Stimulated activated CD4-positive, alpha-beta T cell treated with anti-CD3 and anti-CD28 coated beads, Interleukin-2, amount 100 ng/mL, for 24 hours (primary cell): ENCODE data around the gene ADARB1.

ENCODE experiments used
- DNase-seq, 2 donors: peaks; one replicate each; pipeline ENCODE4 v3.0.0-alpha.2; 2020

ADARB1 gene

GRCh38 chr21:45154511-45155508, 80.4 kb downstream of the ADARB1 start:
- DNase-seq = peak in 1 of 2 donors; percentile 24

GRCh38 chr21:45155910-45156309, 81.5 kb downstream of the ADARB1 start:
- DNase-seq = no peak

- no peak for DNase-seq
Observed at GRCh38 chr21:45156459-45156858, 82.1 kb downstream of the ADARB1 start.

DNA sequence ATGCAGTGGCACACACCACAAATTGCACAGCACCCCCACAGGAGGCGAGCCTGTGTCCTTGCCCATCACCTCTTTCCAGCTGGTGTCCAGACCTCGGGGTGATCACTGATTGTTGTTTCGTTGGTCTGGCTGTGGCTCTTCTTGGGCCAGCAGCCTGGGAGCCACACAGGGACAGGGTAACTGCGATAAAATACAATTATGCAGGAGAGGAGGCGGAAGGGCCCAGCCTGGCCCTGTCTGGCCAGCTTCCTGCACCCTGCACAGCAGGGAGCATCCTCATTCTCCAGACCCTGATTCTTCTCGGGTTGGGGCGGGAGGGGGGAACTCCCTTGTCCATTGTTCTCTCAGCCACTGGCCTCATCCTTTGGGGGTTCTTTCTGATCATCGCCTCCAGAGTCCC, 83.6 kb downstream of the ADARB1 start:
- no peak for DNase-seq

- no peak for DNase-seq
Observed at GRCh38 chr21:45158491-45159423, 84.4 kb downstream of the ADARB1 start.

- no peak for DNase-seq
Observed at GRCh38 chr21:45160198-45160597, 85.8 kb downstream of the ADARB1 start.

GRCh38 chr21:45161038-45161945, 86.9 kb downstream of the ADARB1 start:
- DNase-seq = no peak

DNA sequence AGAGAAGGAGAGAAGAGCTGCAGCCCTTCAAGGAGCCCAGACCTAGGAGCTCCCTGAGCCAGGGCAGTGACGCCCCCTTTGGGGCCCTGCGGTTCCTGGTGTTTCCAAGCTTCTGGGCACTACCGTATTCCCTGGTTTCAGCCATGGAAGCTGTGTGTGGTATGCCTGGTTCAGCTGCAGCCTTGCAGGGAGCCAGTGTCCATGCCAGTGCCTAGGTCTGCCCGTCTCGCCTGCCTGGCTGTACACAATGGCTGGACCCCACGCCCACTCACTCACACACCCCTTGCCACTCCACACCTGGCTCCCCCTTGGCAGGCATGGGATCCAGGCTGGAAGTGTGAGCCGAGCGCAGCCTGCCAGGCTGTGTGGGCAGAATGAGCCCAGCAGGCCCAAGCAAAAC, 87.7 kb downstream of the ADARB1 start:
- DNase-seq = no peak

GRCh38 chr21:45162809-45163208, 88.4 kb downstream of the ADARB1 start:
- DNase-seq = no peak

GRCh38 chr21:45163413-45164123, 89.2 kb downstream of the ADARB1 start:
- no peak for DNase-seq

GRCh38 chr21:45164124-45164511, 89.7 kb downstream of the ADARB1 start:
- no peak for DNase-seq

DNA sequence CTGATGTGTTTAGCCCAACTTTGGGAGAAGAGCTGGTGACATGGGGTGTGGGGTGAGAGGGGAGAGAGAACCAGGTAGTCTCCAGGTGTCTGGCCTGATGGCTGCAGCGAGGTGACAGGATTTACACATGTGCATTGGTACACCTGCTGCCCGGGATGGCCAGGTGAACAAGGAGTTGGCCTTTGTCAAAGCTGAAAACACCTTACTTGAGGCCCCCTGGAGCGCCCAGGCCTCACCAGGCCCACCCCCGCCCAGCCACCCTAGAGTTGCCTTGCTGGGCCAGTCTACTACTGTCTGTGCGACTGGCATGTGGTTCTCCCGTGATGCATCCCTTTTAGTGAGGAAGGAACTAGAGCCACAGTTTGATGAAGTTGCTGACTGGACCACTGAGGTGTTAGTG, 90.5 kb downstream of the ADARB1 start:
- no peak for DNase-seq

DNA sequence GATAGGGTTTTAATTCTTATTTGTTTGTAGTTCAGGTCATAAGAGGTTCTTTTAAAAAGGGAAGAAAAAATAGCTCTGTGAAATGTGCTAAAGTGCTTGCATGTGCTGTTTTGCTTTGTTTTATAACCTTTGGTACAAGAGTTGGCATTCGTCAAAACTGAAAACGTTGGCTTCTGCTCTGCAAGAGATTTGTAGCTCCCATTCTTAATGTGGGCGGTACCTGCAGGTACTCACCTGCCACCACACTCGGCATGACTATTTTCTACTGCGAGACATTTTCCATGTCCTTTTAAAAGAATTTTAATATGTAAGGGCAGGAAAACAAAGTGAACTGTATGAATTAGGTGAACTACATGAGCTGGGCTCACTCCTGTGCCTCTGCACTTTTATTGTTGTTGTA, 92.6 kb downstream of the ADARB1 start:
- no peak for DNase-seq

DNA sequence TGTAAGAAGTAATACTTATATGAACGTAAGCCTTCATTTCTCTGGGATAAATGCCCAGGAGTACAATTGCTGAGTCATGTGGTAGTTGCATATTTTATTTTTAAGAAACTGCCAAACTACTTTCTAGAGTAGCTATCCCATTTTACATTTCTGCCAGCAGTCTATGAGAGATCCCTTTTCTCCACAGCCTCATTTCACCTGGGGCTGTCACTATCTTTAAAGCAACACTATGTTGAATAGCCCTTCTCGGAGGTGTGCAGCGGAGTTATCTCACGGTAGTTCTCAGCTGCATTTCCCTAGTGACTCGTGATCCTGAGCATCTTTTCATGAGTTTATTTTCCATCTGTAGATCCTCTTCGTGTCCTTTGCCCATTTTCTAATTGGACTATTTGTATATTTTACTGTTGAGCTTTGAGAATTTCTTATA, 93.4 kb downstream of the ADARB1 start:
- DNase-seq = no peak

DNA sequence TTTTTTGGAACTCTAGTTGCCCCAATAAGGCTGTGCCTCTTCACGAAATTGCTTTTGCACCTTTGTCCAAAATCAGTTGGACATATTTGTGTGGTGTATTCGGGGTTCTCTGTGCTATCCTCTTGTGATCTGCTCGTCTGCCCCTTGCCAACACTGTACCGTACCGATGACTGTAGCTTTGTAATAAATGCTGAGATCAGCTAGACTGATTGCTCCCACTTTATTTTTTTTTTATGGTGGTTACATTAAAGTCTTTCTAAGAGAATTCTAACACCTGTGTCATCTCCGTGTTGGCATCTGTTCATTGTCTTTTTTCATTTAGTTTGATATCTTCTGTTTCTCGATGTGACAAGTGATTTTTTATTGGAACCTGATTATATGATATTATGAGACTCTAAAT, 94.1 kb downstream of the ADARB1 start:
- no peak for DNase-seq

- no peak for DNase-seq
Observed at GRCh38 chr21:45169001-45169400, 94.6 kb downstream of the ADARB1 start.

DNA sequence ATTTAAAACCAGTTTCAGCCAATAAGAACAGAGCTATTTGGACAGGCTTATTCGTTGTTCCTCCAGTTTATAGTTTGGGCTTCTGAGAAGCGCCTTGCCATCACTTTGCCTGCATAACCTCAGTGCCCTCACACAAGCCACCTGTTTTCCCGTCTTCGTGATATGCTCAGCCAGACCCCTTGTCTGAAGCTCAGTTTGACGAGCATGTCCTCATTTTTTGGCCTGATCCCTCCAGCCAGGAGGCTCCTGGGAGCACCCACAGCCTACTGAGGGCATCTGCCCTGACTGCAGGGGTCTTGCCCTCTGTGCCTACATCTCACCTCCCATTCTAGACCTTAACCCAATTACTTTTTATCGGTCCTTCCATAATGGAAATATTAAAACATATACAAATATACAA, 95.3 kb downstream of the ADARB1 start:
- DNase-seq = no peak

GRCh38 chr21:45170987-45171386, 96.6 kb downstream of the ADARB1 start:
- DNase-seq = no peak

GRCh38 chr21:45172420-45172819, 98.0 kb downstream of the ADARB1 start:
- DNase-seq = no peak

GRCh38 chr21:45175326-45176095, 101.1 kb downstream of the ADARB1 start:
- no peak for DNase-seq

DNA sequence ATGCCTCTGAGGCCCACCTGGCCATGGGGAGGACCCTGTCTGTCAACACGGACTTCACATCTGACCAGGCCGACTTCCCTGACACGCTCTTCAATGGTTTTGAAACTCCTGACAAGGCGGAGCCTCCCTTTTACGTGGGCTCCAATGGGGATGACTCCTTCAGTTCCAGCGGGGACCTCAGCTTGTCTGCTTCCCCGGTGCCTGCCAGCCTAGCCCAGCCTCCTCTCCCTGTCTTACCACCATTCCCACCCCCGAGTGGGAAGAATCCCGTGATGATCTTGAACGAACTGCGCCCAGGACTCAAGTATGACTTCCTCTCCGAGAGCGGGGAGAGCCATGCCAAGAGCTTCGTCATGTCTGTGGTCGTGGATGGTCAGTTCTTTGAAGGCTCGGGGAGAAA, 101.8 kb downstream of the ADARB1 start:
- no peak for DNase-seq
